ENCODE measurements around the gene BAG5.

GRCh38 chr14:103560691-103561090 is 1.8 kb downstream of the BAG5 start:
- TF ChIP-seq EZH2phosphoT487 (IDR thresholded peaks at IDR 0.05; ENCODE audit: low read depth) (no peak), CTCF (IDR thresholded peaks at IDR 0.05; ENCODE audit: low read depth, low read length) (no peak)

Data from OCI-LY3 (cell line).